Measurements from ENCODE around the gene PRKD1.

PRKD1 gene

DNA sequence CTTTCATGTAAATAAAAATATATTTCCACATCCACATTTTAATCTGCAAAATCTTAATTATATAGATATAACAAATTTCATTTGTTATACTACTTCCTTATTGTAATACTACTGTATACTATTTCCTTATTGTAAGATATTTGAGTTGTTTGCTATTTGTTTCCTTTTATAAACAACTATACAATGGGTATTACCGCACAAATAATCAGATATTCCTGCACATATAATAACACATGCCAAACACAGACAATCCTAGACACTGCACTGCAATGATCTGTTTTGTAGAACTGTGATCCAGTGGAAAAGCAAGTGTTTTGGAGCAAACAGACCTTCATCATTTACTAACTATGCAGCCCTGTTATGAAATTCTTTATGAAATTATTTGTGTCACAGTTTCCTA is 30.5 kb downstream of the PRKD1 start:
- TF ChIP-seq, protein P1, sequence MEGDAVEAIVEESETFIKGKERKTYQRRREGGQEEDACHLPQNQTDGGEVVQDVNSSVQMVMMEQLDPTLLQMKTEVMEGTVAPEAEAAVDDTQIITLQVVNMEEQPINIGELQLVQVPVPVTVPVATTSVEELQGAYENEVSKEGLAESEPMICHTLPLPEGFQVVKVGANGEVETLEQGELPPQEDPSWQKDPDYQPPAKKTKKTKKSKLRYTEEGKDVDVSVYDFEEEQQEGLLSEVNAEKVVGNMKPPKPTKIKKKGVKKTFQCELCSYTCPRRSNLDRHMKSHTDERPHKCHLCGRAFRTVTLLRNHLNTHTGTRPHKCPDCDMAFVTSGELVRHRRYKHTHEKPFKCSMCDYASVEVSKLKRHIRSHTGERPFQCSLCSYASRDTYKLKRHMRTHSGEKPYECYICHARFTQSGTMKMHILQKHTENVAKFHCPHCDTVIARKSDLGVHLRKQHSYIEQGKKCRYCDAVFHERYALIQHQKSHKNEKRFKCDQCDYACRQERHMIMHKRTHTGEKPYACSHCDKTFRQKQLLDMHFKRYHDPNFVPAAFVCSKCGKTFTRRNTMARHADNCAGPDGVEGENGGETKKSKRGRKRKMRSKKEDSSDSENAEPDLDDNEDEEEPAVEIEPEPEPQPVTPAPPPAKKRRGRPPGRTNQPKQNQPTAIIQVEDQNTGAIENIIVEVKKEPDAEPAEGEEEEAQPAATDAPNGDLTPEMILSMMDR (IDR thresholded peaks at IDR 0.05; ENCODE audit: low read depth, low read length, missing control alignments), result no peak
- Histone ChIP-seq H3K27ac (no peak overlapping the region), H3K36me3 (replicated peaks) (no peaks in the 10 kb centered on the region), H3K27me3 (replicated peaks) (no peaks in the 10 kb centered on the region), H3K4me3 (ENCODE audit: low read depth, low read length) (no peak overlapping the region)
- in situ Hi-C loops (cut with HindIII; ENCODE audit: low pct_ligation_motif_present, low sequenced_read_pairs), result no loop called here
- DNase-seq, result no peak

DNA sequence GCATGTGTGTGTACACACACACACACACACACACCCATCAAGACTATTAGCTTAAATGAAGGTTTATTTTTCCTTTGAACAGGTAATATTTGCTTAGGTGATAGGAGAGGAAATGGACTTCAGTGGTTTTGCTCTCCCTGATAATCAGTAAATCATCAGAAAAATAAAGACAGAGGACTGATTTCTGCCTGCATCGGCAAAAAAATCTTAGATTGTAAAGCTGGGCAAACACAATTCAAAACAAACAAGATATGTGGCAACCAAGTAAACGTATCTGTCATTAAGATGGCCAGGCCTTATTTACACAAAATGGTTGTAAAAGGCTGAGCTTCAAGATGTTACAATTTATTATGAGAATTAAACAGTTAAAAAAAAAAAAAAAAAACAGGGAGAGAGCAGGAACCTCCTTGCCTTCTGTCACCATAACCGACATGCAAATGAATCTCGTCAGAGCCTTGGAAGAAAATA is 31.3 kb downstream of the PRKD1 start:
- TF ChIP-seq, protein P1 (IDR thresholded peaks at IDR 0.05; ENCODE audit: low read depth, low read length, missing control alignments), result no peak

DNA sequence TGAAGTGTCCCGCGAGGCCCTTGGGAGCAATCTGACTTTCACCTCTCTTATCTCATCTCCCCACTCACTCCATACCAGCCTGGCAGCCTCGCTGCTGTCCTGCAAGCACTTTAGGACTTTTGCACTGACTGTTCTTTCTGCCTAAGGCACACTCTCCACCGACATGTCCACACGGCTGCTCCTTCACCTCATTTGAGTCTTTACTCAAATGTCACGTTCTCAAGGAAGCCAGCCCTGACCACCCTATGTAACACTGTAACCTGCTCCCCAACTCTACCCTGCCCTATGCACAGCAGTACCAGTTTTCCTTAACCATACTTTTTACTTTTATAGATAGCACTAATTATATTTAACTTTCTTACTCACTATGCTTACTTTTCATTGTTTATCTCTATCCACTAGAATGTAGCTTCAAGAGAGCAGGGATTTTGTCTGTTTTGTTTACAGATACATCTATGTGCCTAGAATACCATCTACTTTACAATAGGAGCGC is 32.0 kb downstream of the PRKD1 start:
- Histone ChIP-seq H3K27ac (no peak overlapping the region), H3K27me3 (replicated peaks) (no peaks in the 10 kb centered on the region), H3K4me3 (ENCODE audit: low read depth, low read length) (no peak overlapping the region), H3K36me3 (replicated peaks) (no peaks in the 10 kb centered on the region)
- in situ Hi-C loops (cut with HindIII; ENCODE audit: low pct_ligation_motif_present, low sequenced_read_pairs), result no loop called here
- TF ChIP-seq, protein P1 (IDR thresholded peaks at IDR 0.05; ENCODE audit: low read depth, low read length, missing control alignments), result no peak
- no peak for DNase-seq

More for the DNA sequence above, 31.3 kb downstream of the PRKD1 start:
- in situ Hi-C loops (cut with HindIII; ENCODE audit: low pct_ligation_motif_present, low sequenced_read_pairs), result no loop called here
- no peak overlapping the region for H3K27ac ChIP-seq
- DNase-seq, result no peak
- no peaks in the 10 kb centered on the region for H3K27me3 ChIP-seq (replicated peaks)
- H3K4me3 ChIP-seq (ENCODE audit: low read depth, low read length), result no peak overlapping the region
- no peaks in the 10 kb centered on the region for H3K36me3 ChIP-seq (replicated peaks)

DNA sequence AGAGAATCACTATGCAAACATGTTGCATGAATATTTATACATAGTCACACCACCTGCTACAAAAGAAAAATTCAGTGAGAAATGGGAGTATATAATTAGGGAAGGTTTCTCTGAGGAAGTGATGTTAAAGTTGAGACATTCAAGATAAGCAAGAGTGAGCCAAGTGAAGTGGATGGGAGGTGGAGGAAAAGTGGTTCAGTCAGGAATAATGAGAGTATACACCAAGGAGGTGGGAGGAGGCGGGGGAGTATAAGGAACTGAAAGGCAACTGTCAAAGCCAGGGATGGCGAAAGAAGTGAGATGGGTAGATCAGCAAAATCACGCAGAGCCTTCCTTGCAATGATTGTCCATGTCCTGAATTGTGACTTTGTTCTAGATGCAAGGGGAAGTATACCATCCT is 33.7 kb downstream of the PRKD1 start:
- in situ Hi-C loops (cut with HindIII; ENCODE audit: low pct_ligation_motif_present, low sequenced_read_pairs), result no loop called here
- H3K36me3 ChIP-seq (replicated peaks), result no peaks in the 10 kb centered on the region
- no peaks in the 10 kb centered on the region for H3K27me3 ChIP-seq (replicated peaks)
- H3K27ac ChIP-seq, result no peak overlapping the region
- DNase-seq, result no peak
- TF ChIP-seq, protein P1 (IDR thresholded peaks at IDR 0.05; ENCODE audit: low read depth, low read length, missing control alignments), result no peak
- no peak overlapping the region for H3K4me3 ChIP-seq (ENCODE audit: low read depth, low read length)

DNA sequence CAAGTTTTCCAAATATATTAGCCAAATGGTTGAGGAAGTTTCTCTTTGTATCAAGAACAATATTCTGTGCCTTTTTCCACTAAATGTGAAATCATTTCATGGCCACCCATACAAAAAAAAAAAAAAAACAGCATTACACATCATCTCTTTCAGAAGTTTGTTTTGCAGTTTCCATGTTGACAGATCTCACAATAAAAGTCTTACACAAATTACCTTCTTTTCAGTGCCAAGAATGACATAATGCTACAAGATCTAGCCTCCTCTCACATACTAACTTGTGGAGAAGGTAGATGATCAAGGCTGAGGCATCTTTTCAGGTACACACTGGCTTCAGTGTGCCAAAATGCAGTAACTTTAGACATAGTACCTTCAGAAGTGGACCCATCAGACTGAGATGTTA is 35.3 kb downstream of the PRKD1 start:
- no peak for DNase-seq

More for the DNA sequence above, 35.3 kb downstream of the PRKD1 start:
- TF ChIP-seq, protein P1 (IDR thresholded peaks at IDR 0.05; ENCODE audit: low read depth, low read length, missing control alignments), result no peak
- Histone ChIP-seq H3K27me3 (replicated peaks) (no peaks in the 10 kb centered on the region), H3K4me3 (ENCODE audit: low read depth, low read length) (no peak overlapping the region), H3K27ac (no peak overlapping the region), H3K36me3 (replicated peaks) (no peaks in the 10 kb centered on the region)
- in situ Hi-C loops (cut with HindIII; ENCODE audit: low pct_ligation_motif_present, low sequenced_read_pairs), result no loop called here
